ENCODE results near the gene RAB31.

GRCh38 chr18:9715088-9715343 lies 6.9 kb downstream of the RAB31 start:
- TF ChIP-seq POLR2A (IDR thresholded peaks at IDR 0.05) (no peak), CTCF (IDR thresholded peaks at IDR 0.05 in 8 of 11, conservative IDR thresholded peaks at IDR 0.05 in 3 of 11) (no peak), POLR2AphosphoS5 (IDR thresholded peaks at IDR 0.05) (no peak)
